GM18867 (cell line): Measurements from ENCODE around the gene SETD3.

Source experiments
- ATAC-seq: cut with Tn5 transposase; IDR thresholded peaks from one replicate; pipeline ENCODE4 v1.9.1; 2021; ENCODE audit warnings: mild to moderate bottlenecking, moderate library complexity; ENCODE audit not compliant: unreplicated experiment

Gene SETD3

DNA sequence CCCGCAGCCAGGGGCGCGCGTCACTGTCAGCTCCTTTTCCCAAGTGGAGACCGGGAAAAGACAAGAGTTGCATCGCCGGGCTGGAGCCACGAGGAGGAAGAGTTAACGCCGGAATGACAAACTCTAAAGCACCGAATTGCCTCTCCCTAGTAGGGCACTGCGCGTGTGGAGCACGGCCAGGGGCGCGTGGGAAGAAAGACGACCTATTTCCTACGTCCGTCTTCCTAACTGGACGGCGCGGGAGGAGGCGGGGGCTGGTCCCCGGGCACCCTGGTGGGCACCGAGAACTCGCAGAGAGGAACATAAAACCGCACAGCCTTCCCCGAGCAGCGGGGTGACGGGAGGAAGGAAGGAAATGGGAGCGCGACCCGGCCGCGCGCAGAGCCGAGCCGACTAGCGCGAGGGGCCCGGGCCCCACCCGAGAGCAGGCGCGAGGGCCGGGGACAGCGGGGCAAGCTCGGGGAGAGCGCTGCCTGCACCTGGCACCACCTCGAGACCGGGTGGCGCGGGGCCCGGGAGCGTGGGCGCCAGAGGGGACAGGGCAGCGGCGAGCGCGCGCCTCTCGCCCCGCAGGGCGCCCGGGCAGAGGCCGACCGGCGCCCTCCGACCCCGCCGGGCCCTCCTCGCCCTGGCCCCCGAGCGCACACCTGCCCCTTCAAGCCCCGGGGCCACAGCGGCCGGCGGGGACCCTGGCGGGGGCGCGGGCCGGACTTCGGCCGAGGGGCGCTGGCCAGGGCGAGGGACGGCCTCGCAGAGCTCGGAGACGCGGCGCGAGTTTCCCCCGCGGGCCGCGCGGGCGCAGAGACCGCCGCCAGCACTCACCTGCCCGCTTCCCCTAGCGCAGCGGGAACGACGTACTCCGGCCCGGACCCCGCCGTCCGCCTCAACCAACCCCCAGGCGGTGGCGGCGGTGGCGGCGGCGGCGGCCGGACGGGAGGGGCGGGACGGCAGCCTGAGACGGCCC is at the start of gene SETD3:
TSS of gene SETD3 (minus strand) at position 954 of the 964 bp plus-strand sequence. CDS start 15,054 bp downstream, outside the sequence.
- peak; percentile 7 for ATAC-seq

GRCh38 chr14:99529899-99530298 is 49.2 kb upstream of the SETD3 start:
- no peak for ATAC-seq

DNA sequence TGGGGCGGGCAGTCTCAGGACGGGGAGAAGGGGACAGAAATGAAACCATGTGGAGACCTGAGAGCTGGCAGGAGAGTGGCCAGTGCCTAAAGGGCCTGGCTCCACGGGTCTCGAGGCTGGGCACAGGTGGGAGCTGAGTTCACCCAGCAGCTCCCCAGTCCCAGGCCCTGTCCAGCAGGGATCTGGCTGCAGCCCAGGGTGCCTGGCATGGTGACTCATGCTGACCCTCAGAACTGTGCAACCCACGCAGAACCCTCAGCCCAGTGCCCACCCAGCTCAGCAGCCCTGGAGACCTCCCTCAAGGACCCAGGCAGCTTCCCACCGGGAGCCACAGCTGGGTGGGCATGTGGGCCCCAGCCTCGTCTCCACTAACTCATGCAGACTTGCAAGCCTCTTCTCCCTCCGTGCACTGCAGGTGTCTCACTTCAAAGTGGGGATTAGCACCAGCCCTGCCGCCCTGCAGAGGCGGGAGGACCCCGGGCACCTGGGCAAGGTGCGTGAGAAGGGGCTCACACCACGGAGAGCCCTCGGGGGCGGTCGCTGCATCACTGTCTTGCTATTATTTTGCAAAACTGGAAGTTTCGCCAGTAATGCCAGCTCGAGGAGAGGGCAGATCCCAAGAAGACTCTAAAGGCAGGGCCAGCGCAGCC is 46.9 kb upstream of the SETD3 start:
- ATAC-seq = no peak

- no peak for ATAC-seq
Measured at GRCh38 chr14:99527026-99527425, 46.4 kb upstream of the SETD3 start.

GRCh38 chr14:99525699-99526080 is 45.0 kb upstream of the SETD3 start:
- ATAC-seq = no peak

DNA sequence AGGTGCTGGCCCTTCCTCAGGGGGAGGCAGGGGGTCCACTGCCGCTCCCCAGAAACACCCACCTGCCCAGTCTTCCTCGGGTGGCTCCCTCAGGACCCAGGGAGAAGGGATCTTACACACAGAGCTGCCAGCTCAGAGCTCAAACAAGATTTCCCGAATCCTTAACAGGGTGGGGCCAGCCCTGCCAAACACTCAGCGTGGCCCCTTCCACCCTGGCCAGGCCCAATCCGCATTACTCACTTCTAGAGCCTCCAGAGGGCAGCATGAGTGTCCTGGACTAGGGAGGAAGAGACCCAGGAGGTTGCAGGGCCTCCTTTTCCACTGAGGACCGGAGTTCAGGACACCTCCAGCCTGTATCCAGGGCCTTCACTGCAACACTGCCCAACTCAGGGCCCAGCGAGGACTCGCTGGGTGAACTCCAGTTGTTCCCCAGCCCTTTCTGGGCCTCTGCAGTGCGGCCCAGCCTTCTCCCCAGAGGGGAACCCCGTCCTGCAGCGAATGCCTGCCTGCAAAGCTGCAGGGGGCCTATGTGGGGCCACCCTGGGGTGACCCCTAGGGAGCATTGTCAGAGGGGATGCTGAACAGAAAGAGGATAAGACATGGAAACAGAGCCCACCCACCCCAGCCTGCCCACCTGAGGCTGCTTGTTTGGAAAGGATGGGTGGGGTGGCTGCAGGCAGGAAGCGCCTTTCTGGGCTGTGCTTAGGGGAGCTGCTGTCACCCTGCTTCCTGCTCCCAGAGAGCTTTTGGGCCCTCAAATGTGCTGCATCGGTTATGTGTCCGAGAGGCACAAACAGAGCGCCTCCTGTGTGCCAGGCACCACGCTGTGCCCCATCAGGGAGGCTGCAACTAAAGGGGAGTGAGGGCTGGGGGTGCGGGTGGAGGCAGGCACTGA is 44.4 kb upstream of the SETD3 start:
- no peak for ATAC-seq

GRCh38 chr14:99524091-99524661 is 43.5 kb upstream of the SETD3 start:
- no peak for ATAC-seq

- ATAC-seq = no peak
Measured at GRCh38 chr14:99523704-99524055, 43.0 kb upstream of the SETD3 start.

DNA sequence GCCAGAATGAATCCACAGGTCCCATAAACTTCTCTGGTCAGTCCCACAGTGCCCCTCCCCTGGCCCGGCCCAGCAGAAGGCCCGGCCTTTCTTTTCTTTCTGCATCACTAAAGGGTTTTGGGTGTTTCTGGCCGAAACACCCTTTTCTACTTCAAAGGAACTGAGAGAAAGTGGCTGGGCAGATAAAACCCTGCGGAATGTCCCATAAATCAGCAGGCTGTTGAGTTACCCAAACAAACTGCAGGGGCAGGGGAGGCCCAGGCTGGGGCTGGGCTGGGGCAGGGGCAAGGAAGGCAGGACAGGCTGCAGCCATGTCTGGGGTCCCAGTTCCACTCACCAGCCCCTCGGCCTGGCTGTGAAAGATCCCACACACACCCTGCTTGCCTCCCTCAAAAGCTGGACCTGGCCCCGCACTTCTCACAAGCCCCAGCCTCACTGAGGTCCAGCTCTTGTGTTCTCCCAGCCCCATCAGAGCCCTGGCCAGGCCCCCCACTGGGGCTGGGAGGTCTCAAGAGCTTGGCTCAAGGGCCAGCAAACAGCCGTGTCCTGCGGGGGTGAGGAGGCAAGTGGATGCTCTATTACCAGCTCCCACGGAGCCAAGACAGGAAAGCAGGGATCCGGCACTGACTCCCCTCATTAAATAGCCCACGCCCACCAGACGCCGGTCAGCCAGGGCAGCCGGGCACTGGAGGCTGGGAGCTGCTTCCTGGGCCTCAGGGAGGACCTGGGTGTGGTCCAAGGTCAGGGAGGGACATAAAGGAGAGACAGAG is 42.5 kb upstream of the SETD3 start:
- ATAC-seq = no peak

DNA sequence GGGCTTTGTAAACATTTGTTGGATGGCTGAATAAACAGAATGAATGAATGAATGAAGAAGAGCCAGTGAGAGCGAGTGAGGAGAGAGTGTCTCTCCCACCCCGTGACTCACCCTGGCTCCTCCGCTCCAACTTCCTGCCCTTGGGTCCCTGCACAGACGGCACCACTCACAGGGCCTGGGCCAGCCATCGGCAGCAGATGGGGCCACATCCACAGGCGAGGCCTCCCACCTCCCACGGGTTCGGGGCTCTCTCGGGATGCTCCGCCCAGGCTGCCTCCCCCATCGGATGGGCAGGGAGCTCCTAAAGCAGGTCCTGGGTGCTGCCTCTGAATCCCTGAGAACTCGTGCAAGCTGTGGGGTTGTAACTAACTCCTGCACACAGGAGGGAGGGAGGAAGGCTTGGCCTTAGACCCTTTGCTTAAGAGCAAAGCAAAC is 41.8 kb upstream of the SETD3 start:
- no peak for ATAC-seq

DNA sequence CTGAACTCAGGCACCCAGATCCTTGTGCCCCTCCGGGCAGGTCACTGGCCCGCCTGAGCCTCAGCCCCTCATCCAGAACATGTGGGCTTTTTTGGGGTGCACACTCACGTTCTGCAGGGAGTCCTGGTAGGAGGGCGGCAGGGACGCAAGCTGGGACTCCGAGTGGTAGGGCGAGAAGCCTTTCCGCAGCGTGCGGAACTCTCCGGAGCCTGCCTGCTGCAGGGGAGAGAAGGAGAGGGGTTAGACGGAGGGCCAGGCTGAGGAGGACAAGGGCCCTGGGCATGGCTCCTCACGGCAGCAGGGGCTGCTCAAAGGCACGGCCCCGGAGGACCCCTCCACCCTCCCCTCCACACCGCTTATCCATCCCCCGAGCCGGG is 41.4 kb upstream of the SETD3 start:
- no peak for ATAC-seq

DNA sequence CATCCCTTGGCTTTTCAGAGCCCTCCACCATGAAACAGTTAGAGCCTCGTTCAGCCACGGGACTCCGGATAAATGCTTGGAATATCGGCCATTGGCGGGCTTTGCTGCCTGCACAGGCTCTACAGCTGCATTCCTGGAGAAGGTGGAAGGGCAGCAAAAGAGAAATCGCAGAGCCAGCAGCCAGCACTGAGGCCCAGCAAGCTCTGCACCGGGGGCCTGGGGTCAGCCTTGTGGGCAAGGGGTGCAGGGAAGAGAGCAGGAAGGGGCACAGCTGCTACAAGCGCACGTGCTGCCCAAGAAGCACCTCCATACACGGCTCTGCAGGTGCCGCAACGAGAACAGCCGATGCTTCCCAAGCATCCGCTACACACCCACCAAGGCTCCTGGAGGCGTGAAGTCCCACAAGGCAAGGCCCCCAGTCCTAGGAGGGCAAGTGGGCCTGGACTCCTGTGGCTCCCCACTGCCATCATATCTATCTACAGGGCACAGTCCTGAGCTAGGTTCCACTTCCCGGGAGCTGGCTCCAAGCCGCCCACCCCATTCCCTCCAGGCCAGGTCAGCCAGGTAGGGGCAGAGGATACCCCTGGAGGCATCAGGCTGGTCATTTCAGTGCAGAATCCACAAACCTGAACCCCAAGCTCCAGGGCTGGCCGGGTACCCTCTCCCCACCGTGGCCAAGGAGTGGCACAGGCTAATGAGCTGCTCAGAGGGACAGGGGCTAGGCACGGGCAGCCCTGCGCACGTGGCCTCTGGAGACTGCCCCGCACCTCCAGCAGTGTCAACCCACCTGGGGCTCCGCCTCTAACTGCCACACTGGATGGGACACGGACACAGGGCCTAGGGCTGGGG is 40.7 kb upstream of the SETD3 start:
- no peak for ATAC-seq

GRCh38 chr14:99520571-99521081 is 40.0 kb upstream of the SETD3 start:
- no peak for ATAC-seq

GRCh38 chr14:99519931-99520421 is 39.3 kb upstream of the SETD3 start:
- ATAC-seq = no peak

- no peak for ATAC-seq
Measured at GRCh38 chr14:99519347-99519881, 38.8 kb upstream of the SETD3 start.

GRCh38 chr14:99518441-99519346 is 38.0 kb upstream of the SETD3 start:
- ATAC-seq = peak; percentile 67

- no peak for ATAC-seq
Measured at GRCh38 chr14:99517643-99518381, 37.2 kb upstream of the SETD3 start.
